Measurements from ENCODE around the gene GPR42. TPM values are rescaled to one million over a fixed set of nuclear protein-coding genes. Genes with fewer than 3 reads are reported as not detected.

The GPR42 gene
- total and polyA plus RNA-seq, 2 donors (not counting 1 experiment from before 2014, with no cell fraction given) = 0.10 TPM; not detected in 1

GRCh38 chr19:35395382-35396199, 24.7 kb downstream of the GPR42 start:
- Mint-ChIP-seq H3K4me1 (peaks cover 2% of the 10 kb centered on the region), H3K27me3 (no peaks in the 10 kb centered on the region), H3K27ac (no peak overlapping the region), H3K4me3 (no peak overlapping the region), H3K9me3 (ENCODE audit: insufficient read depth) (no peaks in the 10 kb centered on the region)
- Histone ChIP-seq H3K4me3 (ENCODE audit: control extremely low read depth in 1 of 5, extremely low read depth in 1 of 5, insufficient read depth in 1 of 5, low read depth in 2 of 5, low read length in 4 of 5) (no peak overlapping the region), H3K9me3 (ENCODE audit: control extremely low read depth in 1 of 3, control insufficient read depth in 2 of 3, insufficient read depth in 1 of 3, low read length in 2 of 3) (peaks cover 0 to 2% (median 0%) of the 10 kb centered on the region in 3 donors), H3K27me3 (replicated peaks in 1 of 4; ENCODE audit: control extremely low read depth in 1 of 4, control insufficient read depth in 3 of 4, insufficient read depth in 4 of 4, low read length in 3 of 4) (peaks cover 0 to 4% (median 0%) of the 10 kb centered on the region in 4 experiments), H3K36me3 (replicated peaks in 1 of 2; ENCODE audit: control extremely low read depth in 1 of 2, control insufficient read depth in 1 of 2, extremely low read depth in 1 of 2, insufficient read depth in 2 of 2, low read length in 1 of 2) (no peaks in the 10 kb centered on the region), H3K79me2 (ENCODE audit: control insufficient read depth, insufficient read depth, low read length) (no peaks in the 10 kb centered on the region), H4K20me1 (ENCODE audit: control insufficient read depth, insufficient read depth, low read length, poor library complexity, severe bottlenecking) (no peaks in the 10 kb centered on the region), H3K4me2 (replicated peaks; ENCODE audit: low read depth, low read length, poor library complexity, severe bottlenecking) (no peak overlapping the region), H3K4me1 (ENCODE audit: control insufficient read depth in 2 of 2, insufficient read depth in 2 of 2, low read length in 2 of 2) (no peaks in the 10 kb centered on the region), H3K9ac (ENCODE audit: low read length) (no peak overlapping the region), H3K27ac (ENCODE audit: low read length in 2 of 2) (no peak overlapping the region), H2AFZ (ENCODE audit: insufficient read depth, low read depth, low read length, poor library complexity, severe bottlenecking) (no peak overlapping the region)
- TF ChIP-seq EZH2 (IDR thresholded peaks at IDR 0.05; ENCODE audit: borderline replicate concordance, insufficient read depth, low read depth, low read length, poor library complexity, severe bottlenecking) = no peak
- TF ChIP-seq CTCF (IDR thresholded peaks at IDR 0.05) = no peak
- ATAC-seq (ENCODE audit: low read depth) = no peak
- no peak for DNase-seq
- POLR2A ChIA-PET = no interaction called here
- CTCF ChIA-PET = interaction anchor here (0.7 kb wide), 1 partner anchor 82 kb away, joined by 3 read pairs; no protein-coding TSS in a partner anchor
- 86% methylated on average over 12 of the region's 19 CpGs for WGBS (ENCODE audit: insufficient coverage)
- intact Hi-C loops (cut with micrococcal nuclease) = no loop called here

GRCh38 chr19:35396240-35396885, 25.5 kb downstream of the GPR42 start:
- peaks cover 2% of the 10 kb centered on the region for H3K4me1 Mint-ChIP-seq
- ATAC-seq (ENCODE audit: low read depth) (no peak), DNase-seq (no peak)
- Histone ChIP-seq H3K9ac (ENCODE audit: low read length) (no peak overlapping the region), H3K4me1 (ENCODE audit: control insufficient read depth in 2 of 2, insufficient read depth in 2 of 2, low read length in 2 of 2) (no peaks in the 10 kb centered on the region), H3K4me3 (ENCODE audit: control extremely low read depth in 1 of 5, extremely low read depth in 1 of 5, insufficient read depth in 1 of 5, low read depth in 2 of 5, low read length in 4 of 5) (no peak overlapping the region), H4K20me1 (ENCODE audit: control insufficient read depth, insufficient read depth, low read length, poor library complexity, severe bottlenecking) (no peaks in the 10 kb centered on the region), H3K9me3 (ENCODE audit: control extremely low read depth in 1 of 3, control insufficient read depth in 2 of 3, insufficient read depth in 1 of 3, low read length in 2 of 3) (peaks cover 0 to 2% (median 0%) of the 10 kb centered on the region in 3 donors), H2AFZ (ENCODE audit: insufficient read depth, low read depth, low read length, poor library complexity, severe bottlenecking) (no peak overlapping the region), H3K4me2 (replicated peaks; ENCODE audit: low read depth, low read length, poor library complexity, severe bottlenecking) (no peak overlapping the region), H3K36me3 (replicated peaks in 1 of 2; ENCODE audit: control extremely low read depth in 1 of 2, control insufficient read depth in 1 of 2, extremely low read depth in 1 of 2, insufficient read depth in 2 of 2, low read length in 1 of 2) (no peaks in the 10 kb centered on the region), H3K27me3 (replicated peaks in 1 of 4; ENCODE audit: control extremely low read depth in 1 of 4, control insufficient read depth in 3 of 4, insufficient read depth in 4 of 4, low read length in 3 of 4) (peaks cover 0 to 4% (median 0%) of the 10 kb centered on the region in 4 experiments), H3K79me2 (ENCODE audit: control insufficient read depth, insufficient read depth, low read length) (no peaks in the 10 kb centered on the region), H3K27ac (ENCODE audit: low read length in 2 of 2) (no peak overlapping the region)
- intact Hi-C loops (cut with micrococcal nuclease) = no loop called here
- CTCF ChIA-PET = no interaction called here
- H3K9me3 Mint-ChIP-seq (ENCODE audit: insufficient read depth) = no peaks in the 10 kb centered on the region
- no peaks in the 10 kb centered on the region for H3K27me3 Mint-ChIP-seq
- WGBS (ENCODE audit: insufficient coverage) = 94% methylated on average over 6 of the region's 14 CpGs
- POLR2A ChIA-PET = no interaction called here
- H3K4me3 Mint-ChIP-seq = no peak overlapping the region
- no peak for TF ChIP-seq EZH2 (IDR thresholded peaks at IDR 0.05; ENCODE audit: borderline replicate concordance, insufficient read depth, low read depth, low read length, poor library complexity, severe bottlenecking)
- no peak for TF ChIP-seq CTCF (IDR thresholded peaks at IDR 0.05)
- H3K27ac Mint-ChIP-seq = no peak overlapping the region

Data from B cell (primary cell).